Fibroblast of villous mesenchyme (primary cell): Measurements from ENCODE around the gene CHRM2. TPM values are rescaled to one million over a fixed set of nuclear protein-coding genes. Genes with fewer than 3 reads are reported as not detected.

Experiments used
- DNase-seq: peaks from one replicate; pipeline ENCODE4 v3.0.0-alpha.2; 2010; ENCODE audit warnings: low read depth
- H3K4me3 ChIP-seq: 2 replicates; pipeline ENCODE4 v1.5.1; 2011; ENCODE audit warnings: low read depth, mild to moderate bottlenecking, low read length
- CTCF ChIP-seq: IDR thresholded peaks from 2 replicates; pipeline ENCODE4 v1.5.1; 2012; ENCODE audit warnings: low read depth, mild to moderate bottlenecking, low read length; ENCODE audit not compliant: insufficient read depth
- total RNA-seq: library from RNA; depleted of rRNA; stranded (reverse); fragments of >200 nt; gene quantifications from 2 replicates; pipeline ENCODE4 v1.2.3, GENCODE V29; 2012

The CHRM2 gene
- total RNA-seq, 1 donor = 28.9 TPM

GRCh38 chr7:136937436-136937835 lies 69.0 kb downstream of the CHRM2 start:
- no peak for DNase-seq
- no peak for TF ChIP-seq CTCF
- no peak overlapping the region for H3K4me3 ChIP-seq

DNA sequence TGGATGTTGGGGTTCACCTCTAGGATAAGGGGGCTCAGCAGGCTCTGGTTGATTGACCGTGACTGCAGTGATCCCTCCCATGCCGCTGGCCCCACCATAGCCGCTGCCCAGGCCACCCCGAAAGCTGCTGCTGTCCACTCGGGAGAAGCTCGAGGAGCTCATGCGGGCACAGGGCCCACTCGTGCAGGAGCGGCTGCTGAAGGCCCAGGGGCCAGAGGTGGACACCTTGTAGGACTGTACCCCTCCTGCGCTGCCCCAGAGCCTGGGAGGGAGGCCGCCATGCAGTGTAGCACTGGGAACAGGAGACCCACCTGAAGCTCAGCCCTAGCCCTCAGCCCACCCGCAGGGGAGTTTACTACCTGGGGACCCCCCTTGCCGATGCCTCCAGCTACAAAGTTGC lies 70.0 kb downstream of the CHRM2 start:
- DNase-seq = no peak
- H3K4me3 ChIP-seq = no peak overlapping the region
- no peak for TF ChIP-seq CTCF

GRCh38 chr7:136940122-136940521 lies 71.7 kb downstream of the CHRM2 start:
- no peak for DNase-seq
- TF ChIP-seq CTCF = no peak

DNA sequence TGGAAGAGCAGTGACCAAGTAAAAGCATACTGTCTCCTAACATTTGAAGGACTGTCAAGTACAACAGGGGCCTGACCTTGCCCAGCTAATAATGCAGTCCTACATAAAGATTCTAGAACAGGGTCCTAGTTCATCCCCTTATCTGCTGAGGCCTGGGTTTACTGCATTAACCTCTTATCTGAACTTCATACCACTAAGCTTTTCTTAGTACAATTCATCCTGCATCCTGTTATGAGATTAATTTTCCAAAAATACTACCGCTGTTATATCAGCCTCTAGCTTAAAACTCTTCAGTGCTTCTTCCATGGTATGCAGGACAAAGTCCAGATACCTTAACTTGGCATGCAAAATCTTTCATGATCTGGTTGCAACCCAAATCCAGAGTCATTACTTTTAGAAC lies 72.5 kb downstream of the CHRM2 start:
- no peak for TF ChIP-seq CTCF
- H3K4me3 ChIP-seq = no peak overlapping the region
- DNase-seq = peak; percentile 21

More at GRCh38 chr7:136940122-136940521, 71.7 kb downstream of the CHRM2 start:
- no peak overlapping the region for H3K4me3 ChIP-seq

- no peak for DNase-seq
- H3K4me3 ChIP-seq = no peak overlapping the region
- no peak for TF ChIP-seq CTCF
Observed at GRCh38 chr7:136941816-136942215, 73.4 kb downstream of the CHRM2 start.

- DNase-seq = no peak
- no peak for TF ChIP-seq CTCF
- no peak overlapping the region for H3K4me3 ChIP-seq
Observed at GRCh38 chr7:136942401-136942800, 73.9 kb downstream of the CHRM2 start.

GRCh38 chr7:136942994-136943393 lies 74.5 kb downstream of the CHRM2 start:
- TF ChIP-seq CTCF = no peak
- H3K4me3 ChIP-seq = no peak overlapping the region
- no peak for DNase-seq
